K562 (cell line): ENCODE results near the gene NUP133. TPM values are rescaled to one million over a fixed set of nuclear protein-coding genes. Genes with fewer than 3 reads are reported as not detected.
A peak's percentile ranks its signal among the peaks of the same experiment; 100 is the strongest.

ENCODE experiments used
- ATAC-seq: fragments of 200-7000 bp; cut with Tn5 transposase; 3 replicates; pipeline ENCODE4 v1.9.1; 2020; ENCODE audit warnings: moderate library complexity
- BruUV-seq: library from RNA; stranded (reverse); fragments of 400-500 nt; replicated peaks from 2 replicates; lab custom pipeline; 2021; lab: Mats Ljungman, UMichigan
- CTCF ChIA-PET: fragments of 300-600 bp; formaldehyde crosslinking; extraction: SDS; loops from one replicate; lab custom pipeline; 2021; ENCODE audit warnings: low intra/inter-chr PET ratio; lab: Yijun Ruan, JAX
- POLR2A ChIA-PET: fragments of 300-600, 350-650 bp; sonication (Branson Sonifier 250); formaldehyde crosslinking; extraction: SDS; loops from one replicate; lab custom pipeline; 2021; ENCODE audit warnings: antibody characterized with exemption, inconsistent platforms; lab: Yijun Ruan, JAX
- DNase-seq, 4 experiments: peaks; one replicate each; pipeline versions ENCODE4 v3.0.0 to v3.0.0-alpha.2; 2011 to 2018; ENCODE audit warnings: low spot score in 3 of 4, mixed read lengths in 3 of 4; ENCODE audit errors: extremely low read depth in 1 of 4
- FAIRE-seq: peaks from 2 replicates; lab custom pipeline; 2011; peaks lifted over from hg19 to GRCh38; lab: Jason Lieb, UNC
- H2AFZ ChIP-seq: 2 replicates; pipeline ENCODE4 v1.6.0; 2011; ENCODE audit warnings: low read depth, low read length, control low read depth, inconsistent platforms
- H3K27ac ChIP-seq: fragments of 200-600 bp; 3 replicates; pipeline ENCODE4 v1.8.0; 2011; ENCODE audit warnings: low read depth, mild to moderate bottlenecking, control low read depth, inconsistent platforms, low read length, moderate library complexity, mixed read lengths; ENCODE audit errors: extremely low read depth
- H3K27me3 ChIP-seq, 2 experiments: fragments of 300-600 bp in 1 of 2; 2 replicates in 1 of 2; 3 replicates in 1 of 2; pipeline versions ENCODE4 v1.6.0 to v1.8.0; 2011; ENCODE audit warnings: inconsistent platforms in 2 of 2, low read length in 2 of 2, mild to moderate bottlenecking in 1 of 2, mixed read lengths in 1 of 2, moderate library complexity in 1 of 2; ENCODE audit not compliant: control insufficient read depth in 2 of 2, insufficient read depth in 2 of 2
- H3K36me3 ChIP-seq: fragments of 300-600 bp; 3 replicates; pipeline ENCODE4 v1.8.0; 2011; ENCODE audit warnings: mild to moderate bottlenecking, low read length, inconsistent platforms; ENCODE audit not compliant: control insufficient read depth, insufficient read depth
- H3K4me1 ChIP-seq, 2 experiments: fragments of 200-600 bp in 1 of 2; replicated peaks in 1 of 2; 2 replicates in 1 of 2; 3 replicates in 1 of 2; pipeline versions ENCODE4 v1.5.1 to v1.8.0; 2011; ENCODE audit warnings: inconsistent platforms in 2 of 2, low read length in 2 of 2, mild to moderate bottlenecking in 1 of 2, mixed read lengths in 1 of 2, moderate library complexity in 1 of 2; ENCODE audit not compliant: control insufficient read depth in 2 of 2, insufficient read depth in 2 of 2
- H3K4me2 ChIP-seq: 2 replicates; pipeline ENCODE4 v1.6.1; 2011; ENCODE audit warnings: low read length, control low read depth, inconsistent platforms, mixed read lengths; ENCODE audit not compliant: insufficient read depth
- H3K4me3 ChIP-seq: fragments of 200-600 bp; sonication (generic), shearing (Covaris generic); 2 replicates; pipeline ENCODE4 v1.5.1; 2016; ENCODE audit warnings: control low read depth, inconsistent platforms
- H3K79me2 ChIP-seq: fragments of 200-600 bp; 3 replicates; pipeline ENCODE4 v1.8.0; 2011; ENCODE audit warnings: low read length, inconsistent platforms; ENCODE audit not compliant: control insufficient read depth, insufficient read depth
- H3K9ac ChIP-seq, 2 experiments: 2 replicates each; pipeline versions ENCODE4 v1.6.0 to v1.6.1; 2011; ENCODE audit warnings: low read depth in 2 of 2, low read length in 2 of 2, control low read depth in 1 of 2, inconsistent platforms in 1 of 2, mild to moderate bottlenecking in 1 of 2, mixed read lengths in 1 of 2; ENCODE audit not compliant: insufficient read depth in 1 of 2
- H3K9me1 ChIP-seq: one replicate; pipeline ENCODE4 v1.6.0; 2011; ENCODE audit warnings: inconsistent platforms, mild to moderate bottlenecking, low read length, moderate library complexity; ENCODE audit not compliant: control insufficient read depth, insufficient read depth
- H3K9me3 ChIP-seq: replicated peaks from 2 replicates; pipeline ENCODE4 v1.5.1; 2011; ENCODE audit warnings: low read depth, low read length, inconsistent platforms; ENCODE audit not compliant: control insufficient read depth, insufficient read depth
- H4K20me1 ChIP-seq: replicated peaks from 2 replicates; pipeline ENCODE4 v1.6.1; 2011; ENCODE audit warnings: low read length, inconsistent platforms, mixed read lengths; ENCODE audit not compliant: control insufficient read depth, insufficient read depth
- BMI1 ChIP-seq: fragments of 150-350 bp; IDR thresholded peaks from 2 replicates; pipeline ENCODE4 v1.6.1; 2014; ENCODE audit warnings: low read length
- DDX20 ChIP-seq: fragments of 450-650 bp; IDR thresholded peaks from 2 replicates; pipeline ENCODE4 v1.6.1; 2016; ENCODE audit warnings: missing genetic modification characterization, low read depth, mild to moderate bottlenecking, missing compliant biosample characterization, moderate library complexity
- FOXA3 ChIP-seq, 2 experiments: fragments of 450-650 bp in 1 of 2; sonication (generic) in 1 of 2; formaldehyde crosslinking; IDR thresholded peaks in 1 of 2; conservative IDR thresholded peaks in 1 of 2; 2 replicates each; pipeline versions ENCODE4 v1.4.0 to v1.8.0; 2020 to 2022; ENCODE audit warnings: mild to moderate bottlenecking in 2 of 2, missing genetic modification reagents in 1 of 2
- FOXM1 ChIP-seq, 2 experiments: fragments of 450-650 bp in 1 of 2; sonication (generic) in 1 of 2; formaldehyde crosslinking in 1 of 2; IDR thresholded peaks; 2 replicates each; pipeline versions ENCODE4 v1.6.1 to v1.9.0; 2017 to 2022; ENCODE audit warnings: low read depth in 2 of 2, mild to moderate bottlenecking in 2 of 2, missing genetic modification reagents in 1 of 2, moderate library complexity in 1 of 2
- GABPB2 ChIP-seq: fragments of 250-450 bp; sonication (Bioruptor Pico); conservative IDR thresholded peaks from 2 replicates; pipeline ENCODE4 v1.5.1; 2021; ENCODE audit warnings: mild to moderate bottlenecking
- GATAD2B ChIP-seq: fragments of 450-650 bp; IDR thresholded peaks from 2 replicates; pipeline ENCODE4 v1.6.1; 2017; ENCODE audit warnings: mild to moderate bottlenecking, borderline replicate concordance
- HMGN3 ChIP-seq: IDR thresholded peaks from 2 replicates; pipeline ENCODE4 v1.6.1; 2011; ENCODE audit warnings: borderline replicate concordance, low read depth, mild to moderate bottlenecking, mixed read lengths, low read length; ENCODE audit not compliant: insufficient read length; ENCODE audit errors: extremely low read depth
- MAFK ChIP-seq: IDR thresholded peaks from 2 replicates; pipeline ENCODE4 v1.6.1; 2011; ENCODE audit warnings: low read length, improper control_type of control experiment
- MAZ ChIP-seq, 2 experiments: fragments of 450-650 bp in 1 of 2; sonication (generic) in 1 of 2; formaldehyde crosslinking; IDR thresholded peaks in 1 of 2; conservative IDR thresholded peaks in 1 of 2; 2 replicates each; pipeline versions ENCODE4 v1.4.0 to v1.5.0; 2020; ENCODE audit warnings: mild to moderate bottlenecking in 1 of 2, missing genetic modification reagents in 1 of 2
- PRMT5 ChIP-seq: sonication (generic); formaldehyde crosslinking; IDR thresholded peaks from 2 replicates; pipeline ENCODE4 v1.5.0; 2020; ENCODE audit warnings: missing genetic modification reagents
- RAD21 ChIP-seq, 2 experiments: fragments of 250-450 bp in 1 of 2; fragments of 450-650 bp in 1 of 2; sonication (Bioruptor Pico) in 1 of 2; formaldehyde crosslinking in 1 of 2; IDR thresholded peaks in 1 of 2; conservative IDR thresholded peaks in 1 of 2; 2 replicates each; pipeline versions ENCODE4 v1.4.0 to v1.8.0; 2020 to 2022; ENCODE audit warnings: mild to moderate bottlenecking in 2 of 2, moderate library complexity in 1 of 2
- SIX5 ChIP-seq, 2 experiments: IDR thresholded peaks; 2 replicates each; pipeline ENCODE4 v1.6.1; 2011; ENCODE audit warnings: low read length in 2 of 2, borderline replicate concordance in 1 of 2, low read depth in 1 of 2, mild to moderate bottlenecking in 1 of 2, moderate library complexity in 1 of 2; ENCODE audit not compliant: insufficient read depth in 1 of 2
- SMAD1 ChIP-seq: fragments of 150-350 bp; IDR thresholded peaks from 2 replicates; pipeline ENCODE4 v1.6.1; 2014; ENCODE audit warnings: low read length, low read depth; ENCODE audit not compliant: partially characterized antibody
- ZNF174 ChIP-seq: fragments of 250-450 bp; sonication (Bioruptor Pico); IDR thresholded peaks from 2 replicates; pipeline ENCODE4 v1.4.0; 2020; ENCODE audit warnings: mild to moderate bottlenecking
- WGBS: fragments of 100-300 bp; shearing (Covaris generic); methylation state at CpG from one replicate; pipeline ENCODE4 v1.1.6; 2016; ENCODE audit warnings: low coverage, mixed read lengths; ENCODE audit not compliant: insufficient coverage; ENCODE audit errors: missing lambda C conversion rate; 5-methylcytosine and 5-hydroxymethylcytosine counted together
- in situ Hi-C: fragments of 300-500 bp; cut with MboI; formaldehyde crosslinking; loops from 4 replicates; pipeline ENCODE4 v1.15.0; 2018; ENCODE audit warnings: inconsistent platforms, mixed read lengths
- intact Hi-C: fragments of 100-400 bp; cut with micrococcal nuclease; formaldehyde crosslinking; loops from 2 replicates; pipeline ENCODE4 v1.14.2; 2022
- polyA plus RNA-seq, 8 experiments: library from polyadenylated mRNA; depleted of rRNA in 4 of 8; stranded (reverse) in 5 of 8; unstranded in 3 of 8; fragments of >200 nt; fragmentation: Nextera tagmentation in 2 of 8; fragmentation: Illumina TruSeq in 1 of 8; extraction: Ambion mirVana in 2 of 8; extraction: Trizol in 1 of 8; gene quantifications; 2 replicates each; pipeline versions ENCODE4 v1.2.1 to v1.2.3, GENCODE V29; 2011 to 2014; ENCODE audit warnings: inconsistent platforms in 1 of 8, missing spikeins in 1 of 8
- total RNA-seq, 7 experiments: library from RNA; depleted of rRNA in 6 of 7; stranded (reverse); fragments of >200 nt in 6 of 7; fragmentation: Illumina TruSeq in 2 of 7; extraction: Trizol in 2 of 7; gene quantifications; 2 replicates each; pipeline versions ENCODE4 v1.2.1 to v1.2.3, GENCODE V29; 2011 to 2021; ENCODE audit warnings: low replicate concordance in 1 of 7
- TF ChIP-seq, protein P1 (sequence below): fragments of 250-450 bp; sonication (Bioruptor Pico); IDR thresholded peaks from 2 replicates; pipeline ENCODE4 v1.4.0; 2020; ENCODE audit warnings: borderline replicate concordance
- TF ChIP-seq, protein P2 (sequence below): fragments of 450-650 bp; IDR thresholded peaks from 2 replicates; pipeline ENCODE4 v1.6.1; 2017; ENCODE audit warnings: mild to moderate bottlenecking, moderate library complexity
- TF ChIP-seq, protein P3 (sequence below): sonication (generic); formaldehyde crosslinking; IDR thresholded peaks from 2 replicates; pipeline ENCODE4 v1.8.1; 2023; ENCODE audit warnings: mild to moderate bottlenecking, missing genetic modification reagents

The NUP133 gene
- total and polyA plus RNA-seq, 9 of the 15 experiments (the other 6 are each of a cell fraction or from before 2014, with no cell fraction given): 21.7 to 85.1 (median 61.3) TPM

DNA sequence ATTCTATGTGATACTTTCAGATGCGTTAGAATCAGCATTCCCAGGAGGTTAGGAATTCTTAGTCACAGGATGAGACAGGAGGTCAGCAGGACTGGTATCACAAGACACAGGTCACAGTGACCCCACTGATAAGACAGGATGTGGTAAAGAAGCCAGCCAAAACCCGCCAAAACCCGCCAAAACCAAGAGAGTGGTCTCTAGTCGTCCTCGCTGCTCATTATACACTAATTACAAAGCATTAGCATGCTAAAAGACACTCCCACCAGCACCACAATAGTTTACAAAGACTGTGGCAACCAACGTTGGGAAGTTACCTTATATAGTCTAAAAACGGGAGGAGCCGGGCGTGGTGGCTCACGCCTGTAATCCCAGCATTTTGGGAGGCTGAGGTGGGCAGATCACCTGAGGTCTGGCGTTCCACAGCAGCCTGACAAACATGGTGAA, 60.3 kb downstream of the NUP133 start:
- Histone ChIP-seq H3K4me3 (no peak overlapping the region), H3K27me3 (no peaks in the 10 kb centered on the region), H3K27ac (peak overlapping the region; percentile 39), H3K9me1 (no peaks in the 10 kb centered on the region), H2AFZ (peak overlapping the region; percentile 37; the same call in 1 of the 2 replicates), H3K9ac (no peak overlapping the region), H3K4me2 (peak overlapping the region; percentile 9; the same call in 1 of the 2 replicates), H4K20me1 (no peaks in the 10 kb centered on the region), H3K79me2 (no peaks in the 10 kb centered on the region), H3K36me3 (peaks cover 63% of the 10 kb centered on the region), H3K4me1 (peaks cover 0 to 8% of the 10 kb centered on the region in 2 experiments; a peak in 2 of 5 replicates), H3K9me3 (no peaks in the 10 kb centered on the region)
- intact Hi-C loops: no loop called here
- BruUV-seq: no TSS peak
- ATAC-seq (peak; percentile 78), DNase-seq (peak in 1 of 4 experiments; percentile 72), FAIRE-seq (peak; percentile 80)
- POLR2A ChIA-PET: interaction anchor here (0.6 kb wide), 1 partner anchor 1270 kb away, joined by 4 read pairs; no protein-coding TSS in a partner anchor
- CTCF ChIA-PET: no interaction called here
- 31% methylated on average over 11 of the region's 11 CpGs for WGBS
- in situ Hi-C loops: no loop called here
- TF ChIP-seq MAFK (no peak), BMI1 (no peak), PRMT5 (CRISPR knock-in tag) (no peak), HMGN3 (no peak), MAZ (CRISPR knock-in tag; conservative IDR thresholded peaks at IDR 0.05 in 1 of 2, IDR thresholded peaks at IDR 0.05 in 1 of 2) (peak in 1 of 2 experiments; percentile 13; a peak in 1 of 4 replicates), GABPB2 (no peak), SMAD1 (no peak), FOXM1 (IDR thresholded peaks at IDR 0.05; ENCODE audit: low read depth) (no peak), FOXM1 (CRISPR knock-in tag; IDR thresholded peaks at IDR 0.05; ENCODE audit: low read depth) (no peak), SIX5 (IDR thresholded peaks at IDR 0.05; ENCODE audit: borderline replicate concordance in 1 of 2, insufficient read depth in 1 of 2, low read depth in 1 of 2, low read length in 2 of 2) (no peak), RAD21 (CRISPR knock-in tag; conservative IDR thresholded peaks at IDR 0.05 in 1 of 2, IDR thresholded peaks at IDR 0.05 in 1 of 2) (no peak; a peak in 1 of 4 replicates), ZNF174 (CRISPR knock-in tag) (no peak), FOXA3 (CRISPR knock-in tag; conservative IDR thresholded peaks at IDR 0.05 in 1 of 2, IDR thresholded peaks at IDR 0.05 in 1 of 2) (no peak; a peak in 1 of 4 replicates), DDX20 (tag) (no peak), GATAD2B (no peak)
- TF ChIP-seq, protein P1, sequence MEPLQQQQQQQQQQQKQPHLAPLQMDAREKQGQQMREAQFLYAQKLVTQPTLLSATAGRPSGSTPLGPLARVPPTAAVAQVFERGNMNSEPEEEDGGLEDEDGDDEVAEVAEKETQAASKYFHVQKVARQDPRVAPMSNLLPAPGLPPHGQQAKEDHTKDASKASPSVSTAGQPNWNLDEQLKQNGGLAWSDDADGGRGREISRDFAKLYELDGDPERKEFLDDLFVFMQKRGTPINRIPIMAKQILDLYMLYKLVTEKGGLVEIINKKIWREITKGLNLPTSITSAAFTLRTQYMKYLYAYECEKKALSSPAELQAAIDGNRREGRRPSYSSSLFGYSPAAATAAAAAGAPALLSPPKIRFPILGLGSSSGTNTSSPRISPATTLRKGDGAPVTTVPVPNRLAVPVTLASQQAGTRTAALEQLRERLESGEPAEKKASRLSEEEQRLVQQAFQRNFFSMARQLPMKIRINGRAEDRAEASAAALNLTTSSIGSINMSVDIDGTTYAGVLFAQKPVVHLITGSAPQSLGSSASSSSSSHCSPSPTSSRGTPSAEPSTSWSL (CRISPR knock-in tag): no peak
- TF ChIP-seq, protein P2, sequence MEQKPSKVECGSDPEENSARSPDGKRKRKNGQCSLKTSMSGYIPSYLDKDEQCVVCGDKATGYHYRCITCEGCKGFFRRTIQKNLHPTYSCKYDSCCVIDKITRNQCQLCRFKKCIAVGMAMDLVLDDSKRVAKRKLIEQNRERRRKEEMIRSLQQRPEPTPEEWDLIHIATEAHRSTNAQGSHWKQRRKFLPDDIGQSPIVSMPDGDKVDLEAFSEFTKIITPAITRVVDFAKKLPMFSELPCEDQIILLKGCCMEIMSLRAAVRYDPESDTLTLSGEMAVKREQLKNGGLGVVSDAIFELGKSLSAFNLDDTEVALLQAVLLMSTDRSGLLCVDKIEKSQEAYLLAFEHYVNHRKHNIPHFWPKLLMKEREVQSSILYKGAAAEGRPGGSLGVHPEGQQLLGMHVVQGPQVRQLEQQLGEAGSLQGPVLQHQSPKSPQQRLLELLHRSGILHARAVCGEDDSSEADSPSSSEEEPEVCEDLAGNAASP: no peak
- TF ChIP-seq, protein P3, sequence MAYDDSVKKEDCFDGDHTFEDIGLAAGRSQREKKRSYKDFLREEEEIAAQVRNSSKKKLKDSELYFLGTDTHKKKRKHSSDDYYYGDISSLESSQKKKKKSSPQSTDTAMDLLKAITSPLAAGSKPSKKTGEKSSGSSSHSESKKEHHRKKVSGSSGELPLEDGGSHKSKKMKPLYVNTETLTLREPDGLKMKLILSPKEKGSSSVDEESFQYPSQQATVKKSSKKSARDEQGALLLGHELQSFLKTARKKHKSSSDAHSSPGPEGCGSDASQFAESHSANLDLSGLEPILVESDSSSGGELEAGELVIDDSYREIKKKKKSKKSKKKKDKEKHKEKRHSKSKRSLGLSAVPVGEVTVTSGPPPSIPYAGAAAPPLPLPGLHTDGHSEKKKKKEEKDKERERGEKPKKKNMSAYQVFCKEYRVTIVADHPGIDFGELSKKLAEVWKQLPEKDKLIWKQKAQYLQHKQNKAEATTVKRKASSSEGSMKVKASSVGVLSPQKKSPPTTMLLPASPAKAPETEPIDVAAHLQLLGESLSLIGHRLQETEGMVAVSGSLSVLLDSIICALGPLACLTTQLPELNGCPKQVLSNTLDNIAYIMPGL (CRISPR knock-in tag): no peak
